ENCODE results near the gene CDHR4. TPM values are rescaled to one million over a fixed set of nuclear protein-coding genes. Genes with fewer than 3 reads are reported as not detected.
A peak's percentile ranks its signal among the peaks of the same experiment; 100 is the strongest.
"Not testable (repeated sequence)": the region's sequence is repeated elsewhere in the genome, so short reads cannot be mapped to it uniquely, and the experiment has no call there.

CDHR4 gene
- total RNA-seq, 1 donor: not detected

GRCh38 chr3:49781415-49782199 is 18.1 kb downstream of the CDHR4 start:
- Histone ChIP-seq H3K27ac (ENCODE audit: low read depth, low read length) (no peak overlapping the region), H3K4me1 (ENCODE audit: insufficient read depth, low read length) (peaks cover 13% of the 10 kb centered on the region), H3K4me2 (ENCODE audit: insufficient read depth, low read length) (no peak overlapping the region), H4K20me1 (ENCODE audit: insufficient read depth, low read length) (peaks cover 37% of the 10 kb centered on the region), H3K9me3 (ENCODE audit: low read depth, low read length) (no peaks in the 10 kb centered on the region), H3K79me2 (ENCODE audit: insufficient read depth, low read length) (peaks cover 95% of the 10 kb centered on the region), H3K36me3 (ENCODE audit: insufficient read depth, low read length) (peaks cover 37% of the 10 kb centered on the region), H3K4me3 (ENCODE audit: insufficient read depth, low read length) (no peak overlapping the region), H3K27me3 (ENCODE audit: insufficient read depth, low read length) (no peaks in the 10 kb centered on the region), H2AFZ (ENCODE audit: low read length) (no peak overlapping the region)
- peak; percentile 14 for DNase-seq (ENCODE audit: insufficient read length, low spot score, missing footprints)
- no peak for TF ChIP-seq CTCF (IDR thresholded peaks at IDR 0.05; ENCODE audit: extremely low read depth, low read depth, low read length)

GRCh38 chr3:49780975-49781365 is 18.7 kb downstream of the CDHR4 start:
- not testable (repeated sequence) for DNase-seq (ENCODE audit: insufficient read length, low spot score, missing footprints); H3K27me3 ChIP-seq (ENCODE audit: insufficient read depth, low read length); H3K27ac ChIP-seq (ENCODE audit: low read depth, low read length); H3K4me2 ChIP-seq (ENCODE audit: insufficient read depth, low read length); H3K9me3 ChIP-seq (ENCODE audit: low read depth, low read length); H2AFZ ChIP-seq (ENCODE audit: low read length); H3K4me3 ChIP-seq (ENCODE audit: insufficient read depth, low read length)
- Histone ChIP-seq H3K79me2 (ENCODE audit: insufficient read depth, low read length) (peaks cover 97% of the 10 kb centered on the region), H4K20me1 (ENCODE audit: insufficient read depth, low read length) (peaks cover 38% of the 10 kb centered on the region), H3K36me3 (ENCODE audit: insufficient read depth, low read length) (peaks cover 39% of the 10 kb centered on the region), H3K4me1 (ENCODE audit: insufficient read depth, low read length) (peaks cover 13% of the 10 kb centered on the region)

GRCh38 chr3:49780080-49780974 is 19.3 kb downstream of the CDHR4 start:
- no peak overlapping the region for H3K27ac ChIP-seq (ENCODE audit: low read depth, low read length)
- H4K20me1 ChIP-seq (ENCODE audit: insufficient read depth, low read length): peaks cover 40% of the 10 kb centered on the region

More at GRCh38 chr3:49780080-49780974, 19.3 kb downstream of the CDHR4 start:
- Histone ChIP-seq H3K27me3 (ENCODE audit: insufficient read depth, low read length) (no peaks in the 10 kb centered on the region), H2AFZ (ENCODE audit: low read length) (no peak overlapping the region), H3K4me2 (ENCODE audit: insufficient read depth, low read length) (no peak overlapping the region), H3K4me3 (ENCODE audit: insufficient read depth, low read length) (no peak overlapping the region), H3K79me2 (ENCODE audit: insufficient read depth, low read length) (peaks cover 97% of the 10 kb centered on the region), H3K4me1 (ENCODE audit: insufficient read depth, low read length) (peaks cover 11% of the 10 kb centered on the region), H3K36me3 (ENCODE audit: insufficient read depth, low read length) (peaks cover 45% of the 10 kb centered on the region), H3K9me3 (ENCODE audit: low read depth, low read length) (no peaks in the 10 kb centered on the region)
- TF ChIP-seq CTCF (IDR thresholded peaks at IDR 0.05; ENCODE audit: extremely low read depth, low read depth, low read length): no peak
- DNase-seq (ENCODE audit: insufficient read length, low spot score, missing footprints): peak; percentile 21
